GM11168 (cell line): ENCODE results near the gene DIAPH3.

Experiments
- in situ Hi-C: fragments of 300-500 bp; cut with MboI; formaldehyde crosslinking; loops from one replicate; pipeline ENCODE4 v1.12.0; 2022; ENCODE audit warnings: low sequenced_read_pairs; ENCODE audit not compliant: unreplicated experiment

DIAPH3 gene

DNA sequence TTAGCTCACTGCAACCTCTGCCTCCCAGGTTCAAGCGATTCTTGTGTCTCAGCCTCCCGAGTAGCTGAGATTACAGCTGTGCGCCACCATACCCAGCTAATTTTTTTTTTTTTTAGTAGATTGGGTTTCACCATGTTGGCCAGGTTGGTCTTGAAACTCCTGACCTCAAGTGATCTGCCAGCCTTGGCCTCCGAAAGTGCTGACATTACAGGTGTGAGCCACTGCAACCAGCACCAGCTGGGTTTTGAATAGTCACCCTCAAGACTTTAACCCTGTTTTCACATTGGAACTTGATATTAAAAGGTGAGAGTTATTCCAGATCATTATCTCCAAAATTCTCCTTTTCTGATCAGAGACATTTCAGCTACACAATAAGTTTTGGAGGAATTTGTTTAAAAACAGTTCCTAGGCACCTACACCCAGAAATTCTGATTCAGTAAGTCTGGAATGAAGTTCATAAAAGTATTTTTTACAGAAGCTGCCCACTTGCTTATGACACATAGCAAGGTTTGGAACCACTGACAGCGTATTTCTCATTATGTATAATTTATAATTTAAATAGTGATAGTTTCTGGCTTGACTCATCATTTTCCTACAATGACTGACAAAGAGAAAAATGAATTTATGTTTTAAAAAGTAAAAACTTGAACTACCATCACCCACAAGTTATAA, 417.3 kb downstream of the DIAPH3 start:
- in situ Hi-C loops: no loop called here

DNA sequence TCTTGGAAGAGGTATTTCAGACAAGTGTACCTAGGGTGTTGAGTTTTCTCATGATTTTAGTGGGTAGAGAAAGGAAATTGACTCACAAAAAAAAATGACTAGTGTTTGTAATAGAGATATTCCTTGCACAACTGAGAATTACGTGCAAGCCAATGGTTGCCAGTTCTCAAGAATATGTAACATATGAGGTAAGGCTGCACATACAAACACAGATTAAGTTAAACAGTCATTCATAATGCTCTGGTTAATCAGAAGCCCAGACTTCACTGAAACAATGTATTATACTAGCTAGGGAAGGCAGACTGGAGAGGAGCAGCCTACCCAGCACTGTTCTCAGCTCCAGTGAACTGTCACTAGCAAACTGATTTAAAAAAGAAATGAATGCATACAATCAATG, 418.3 kb downstream of the DIAPH3 start:
- in situ Hi-C loops: no loop called here

DNA sequence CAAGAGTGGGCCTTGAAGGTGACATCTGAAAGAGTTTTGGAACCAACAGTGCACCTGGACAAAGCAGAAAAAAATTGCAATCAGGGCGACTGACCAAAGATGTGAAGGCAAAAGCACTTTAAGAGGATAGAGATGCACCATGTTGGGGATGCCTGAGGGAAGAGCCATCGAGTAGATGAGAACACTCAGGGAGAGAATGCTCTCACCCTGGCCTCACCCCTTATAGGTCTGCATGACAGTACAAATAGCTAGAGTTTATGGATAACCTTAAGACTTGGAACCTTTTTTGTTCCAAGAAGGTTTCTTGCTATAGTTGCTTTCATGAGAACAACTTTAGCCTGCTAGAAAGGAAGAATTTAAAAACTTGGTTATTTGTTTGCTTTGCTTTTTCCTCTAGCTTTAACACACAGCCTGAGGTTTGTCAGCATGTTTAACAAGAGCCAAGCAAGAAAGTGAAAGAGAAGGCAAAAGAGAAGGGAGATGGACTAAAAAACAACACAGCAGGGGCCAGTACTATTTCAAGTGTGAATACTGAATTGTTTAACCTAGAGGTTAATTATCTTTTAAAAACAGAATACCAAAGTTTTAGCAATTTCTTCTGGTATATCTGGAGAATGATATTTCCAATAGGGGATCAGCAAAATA, 418.9 kb downstream of the DIAPH3 start:
- in situ Hi-C loops: no loop called here

DNA sequence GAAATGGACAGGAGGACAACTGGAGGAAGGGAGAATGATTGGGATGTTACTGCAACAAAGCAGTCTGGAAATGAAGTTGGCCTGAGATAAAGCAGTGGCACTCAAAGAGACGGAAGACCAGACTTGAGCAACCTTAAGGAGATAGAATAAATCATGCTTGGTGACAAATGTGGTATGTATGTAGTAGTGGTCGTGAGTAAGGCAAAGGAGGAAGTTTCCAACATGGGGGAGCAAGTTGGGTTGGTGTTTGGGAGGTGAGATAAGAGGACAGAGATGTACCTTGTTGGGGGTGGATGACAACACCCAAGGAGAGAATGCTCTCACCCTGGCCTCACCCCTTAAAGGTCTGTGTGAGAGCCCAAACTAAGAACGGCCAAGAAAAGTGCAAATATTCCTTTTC, 420.5 kb downstream of the DIAPH3 start:
- in situ Hi-C loops: no loop called here

DNA sequence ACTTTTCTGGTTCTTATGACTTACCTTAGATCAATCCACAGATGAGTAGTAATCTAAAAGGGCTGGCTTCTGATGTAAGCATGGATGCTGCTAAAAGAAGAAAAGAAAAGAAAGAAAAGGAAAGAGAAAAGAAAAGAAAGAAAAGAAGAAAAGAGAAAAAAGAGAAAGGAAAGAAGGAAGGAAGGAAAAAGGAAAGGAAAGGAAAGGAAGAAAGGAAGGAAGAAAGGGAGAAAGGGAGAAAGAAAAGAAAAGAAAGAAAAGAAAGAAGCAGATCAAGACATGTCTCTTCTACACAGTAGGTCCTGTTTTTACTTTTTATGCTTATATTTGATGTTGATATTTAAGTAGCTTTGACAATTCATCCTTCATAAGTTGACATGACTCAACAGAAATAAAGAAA, 421.3 kb downstream of the DIAPH3 start:
- in situ Hi-C loops: no loop called here

DNA sequence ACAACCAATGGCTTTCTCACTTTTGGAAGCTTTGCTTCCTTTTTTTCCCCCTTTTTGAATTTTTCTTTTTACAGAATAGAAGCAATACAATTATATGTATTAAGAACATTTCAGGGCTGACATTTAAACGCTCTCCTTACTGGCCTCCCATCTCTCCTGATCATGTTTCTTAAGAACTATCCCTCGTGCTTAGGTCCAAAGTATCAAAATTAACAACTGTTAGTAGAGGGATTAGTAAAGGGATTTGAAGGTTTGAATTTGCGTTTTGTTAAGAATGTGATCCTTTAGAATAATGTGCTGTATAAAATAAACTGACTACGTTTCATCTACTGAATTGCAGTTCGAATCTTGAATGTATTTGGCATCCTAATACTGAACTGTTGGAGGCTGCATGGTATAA, 424.8 kb downstream of the DIAPH3 start:
- in situ Hi-C loops: no loop called here

DNA sequence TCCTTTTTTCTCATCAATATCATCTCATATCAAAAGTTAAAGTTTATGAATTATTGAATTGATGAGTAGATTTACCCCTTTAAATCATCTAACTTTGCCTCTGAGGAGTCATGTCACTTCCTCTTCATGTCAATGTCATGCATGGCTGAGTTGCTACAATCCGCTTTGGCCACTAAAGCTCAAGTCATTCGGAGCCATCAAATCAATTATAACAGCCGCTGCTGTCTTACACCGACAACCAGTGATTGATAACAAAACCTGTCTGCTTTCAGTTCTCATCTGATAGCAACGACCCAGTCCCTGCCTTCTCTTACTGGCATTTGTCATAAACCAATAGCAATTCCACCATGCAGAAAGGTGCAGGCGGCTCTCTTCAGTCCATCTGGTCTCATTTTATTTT, 429.3 kb downstream of the DIAPH3 start:
- in situ Hi-C loops: no loop called here

DNA sequence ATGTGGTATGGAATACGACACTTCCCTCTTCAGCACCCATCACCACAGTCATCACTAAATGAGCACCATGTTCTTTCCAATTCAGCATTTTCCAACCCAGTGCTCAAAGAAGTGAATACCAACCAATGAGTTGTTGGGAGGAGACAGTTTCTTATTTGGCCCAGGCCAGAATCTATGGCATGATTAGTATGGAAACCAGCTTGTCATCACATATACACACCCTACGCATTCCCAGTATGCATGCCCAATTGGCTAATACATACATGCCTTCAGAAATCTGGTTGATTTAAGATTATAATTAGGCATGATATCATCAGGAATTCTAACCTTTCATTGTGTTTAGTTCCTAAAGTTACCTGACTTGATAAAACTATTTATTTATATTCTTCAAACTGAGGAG, 430.0 kb downstream of the DIAPH3 start:
- in situ Hi-C loops: no loop called here

DNA sequence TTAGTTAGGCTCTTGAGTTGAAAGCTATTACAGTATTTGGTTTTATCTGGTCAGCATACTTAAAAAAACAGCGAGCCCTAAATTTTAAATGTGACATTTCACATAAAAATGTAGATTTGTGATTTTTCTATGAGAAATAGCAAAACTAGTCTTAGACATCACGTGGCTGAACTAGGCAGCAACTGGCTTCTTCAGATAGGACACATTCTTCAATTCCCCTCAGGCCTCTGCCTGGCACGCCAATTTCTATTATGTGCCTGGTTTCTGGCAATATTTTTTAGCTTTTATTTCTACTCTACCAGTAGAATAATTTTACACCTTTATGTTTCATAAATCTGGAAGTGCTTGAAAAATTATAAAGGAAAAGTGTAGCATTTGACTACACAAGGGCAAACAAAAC, 433.7 kb downstream of the DIAPH3 start:
- in situ Hi-C loops: no loop called here

DNA sequence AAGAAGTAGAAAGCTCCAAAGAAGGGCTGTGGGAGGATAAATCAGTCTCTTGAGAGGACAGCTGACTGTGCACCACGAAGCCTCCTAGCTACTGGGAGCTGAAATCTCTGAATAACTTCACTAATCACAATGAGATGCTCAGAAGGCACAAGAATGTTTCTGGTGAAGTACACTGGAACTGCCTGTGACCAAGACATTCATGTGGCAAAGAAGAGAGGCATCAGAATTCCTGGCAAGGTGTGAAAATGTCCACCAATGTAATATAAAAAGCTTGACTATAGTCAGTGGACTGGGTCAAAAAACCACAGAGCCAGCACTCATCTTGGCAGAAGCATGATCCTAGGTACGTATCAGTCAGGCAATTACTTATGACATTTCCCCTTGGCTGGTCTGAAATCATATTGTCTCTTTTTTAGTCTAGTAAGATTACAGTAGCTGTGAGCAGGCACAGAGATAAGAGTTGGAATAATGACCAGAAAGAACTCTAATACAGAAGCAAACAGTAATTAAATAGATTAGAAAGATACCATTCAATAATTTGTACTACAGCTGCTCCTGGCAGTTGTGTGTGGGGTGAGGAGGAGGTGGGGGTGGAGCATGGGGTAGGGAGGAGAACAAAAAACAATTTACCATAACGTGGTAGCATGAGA, 434.7 kb downstream of the DIAPH3 start:
- in situ Hi-C loops: no loop called here

DNA sequence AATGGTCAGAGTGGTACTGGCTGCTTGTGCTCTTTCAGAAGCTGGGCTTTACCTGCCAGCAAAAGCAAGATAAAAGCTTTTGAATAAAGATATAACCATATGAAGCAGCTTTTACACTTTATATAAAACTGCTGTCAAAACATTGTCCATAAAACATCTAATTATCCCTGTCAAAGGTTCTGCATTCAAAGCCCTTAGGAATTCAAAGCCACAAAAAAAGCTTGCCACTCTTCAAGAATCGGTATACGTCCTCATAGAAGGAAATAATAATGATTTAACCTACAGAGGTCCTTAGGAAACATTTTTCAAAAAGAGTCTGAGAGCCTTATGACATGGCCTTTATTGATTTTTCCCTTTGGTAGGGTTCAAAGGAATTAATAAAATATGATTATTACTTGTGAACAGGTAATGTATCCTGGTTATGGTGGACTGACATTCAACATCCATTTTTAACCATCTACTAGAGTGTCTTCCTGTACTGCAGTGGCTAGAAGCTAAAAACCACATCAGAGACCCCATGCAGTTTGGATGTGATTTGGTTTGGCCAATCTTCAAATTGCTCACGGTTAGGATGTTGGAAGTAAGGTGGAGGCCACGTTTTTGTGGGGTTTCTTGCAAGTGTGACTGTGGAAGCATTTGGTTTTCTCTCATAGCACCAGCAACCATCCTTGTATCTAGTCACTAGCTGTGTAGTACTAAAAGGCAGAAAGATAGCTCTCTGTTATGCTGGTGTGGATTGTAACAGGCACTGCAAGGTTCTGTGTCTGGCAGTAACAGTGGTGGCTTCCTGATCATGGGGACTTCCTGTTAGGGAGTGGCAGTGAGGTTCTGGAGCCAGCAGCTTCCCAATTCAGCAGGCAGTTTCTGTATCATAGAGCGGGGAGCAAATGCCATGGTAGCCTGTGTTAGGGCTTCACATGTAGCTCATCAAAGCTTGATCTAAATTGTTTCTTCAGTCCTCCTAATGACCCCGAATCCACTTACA, 441.5 kb downstream of the DIAPH3 start:
- in situ Hi-C loops: no loop called here

DNA sequence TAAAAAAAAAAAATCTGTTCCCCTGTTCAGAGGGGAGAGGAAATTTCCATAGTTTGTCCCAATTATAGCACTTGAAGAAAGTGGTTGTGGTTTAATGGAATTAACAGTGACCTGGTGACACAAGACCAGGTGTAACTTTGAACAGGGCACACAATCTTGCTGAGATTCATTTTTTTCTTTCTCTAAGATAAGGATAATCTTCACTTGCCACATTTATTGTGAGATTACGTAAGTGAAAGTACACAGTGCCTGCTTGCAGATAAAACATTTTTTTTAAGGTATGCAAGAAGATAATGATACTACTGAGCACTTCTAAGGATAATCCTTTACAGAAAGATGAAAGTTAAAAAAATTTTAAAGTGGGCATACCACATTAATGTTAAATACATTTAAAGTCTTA, 448.1 kb downstream of the DIAPH3 start:
- in situ Hi-C loops: no loop called here

DNA sequence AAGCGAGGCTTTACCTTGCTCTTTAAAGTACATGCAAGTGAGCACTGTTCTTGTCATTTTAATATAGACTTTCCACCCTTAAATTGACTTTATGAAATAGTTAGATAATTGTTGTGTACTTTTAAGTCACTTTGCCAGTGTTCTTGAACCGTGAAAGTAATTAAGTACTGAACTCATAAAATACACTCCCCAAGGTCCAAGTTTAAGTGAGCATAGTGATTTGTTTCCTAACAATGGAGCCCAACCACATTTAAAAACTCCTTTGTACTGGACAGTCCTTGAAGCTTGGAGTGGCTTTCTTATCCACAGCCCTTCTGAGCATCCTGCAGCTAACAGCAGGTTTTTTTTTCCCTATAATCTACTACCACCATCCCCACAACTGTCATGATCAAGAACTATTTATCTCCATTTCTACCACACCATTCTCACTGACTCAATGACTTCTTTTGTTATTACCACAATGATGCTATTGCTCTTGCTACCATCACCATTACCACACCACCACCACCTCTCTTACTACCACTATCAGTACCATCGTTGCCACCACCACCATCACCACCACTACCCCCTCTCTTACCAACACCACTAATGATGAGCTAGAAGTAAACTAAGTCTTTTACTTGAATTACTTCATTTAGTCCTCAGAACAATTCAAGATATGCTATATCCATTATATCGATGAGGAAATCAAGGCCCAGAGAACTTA, 452.6 kb downstream of the DIAPH3 start:
- in situ Hi-C loops: no loop called here

DNA sequence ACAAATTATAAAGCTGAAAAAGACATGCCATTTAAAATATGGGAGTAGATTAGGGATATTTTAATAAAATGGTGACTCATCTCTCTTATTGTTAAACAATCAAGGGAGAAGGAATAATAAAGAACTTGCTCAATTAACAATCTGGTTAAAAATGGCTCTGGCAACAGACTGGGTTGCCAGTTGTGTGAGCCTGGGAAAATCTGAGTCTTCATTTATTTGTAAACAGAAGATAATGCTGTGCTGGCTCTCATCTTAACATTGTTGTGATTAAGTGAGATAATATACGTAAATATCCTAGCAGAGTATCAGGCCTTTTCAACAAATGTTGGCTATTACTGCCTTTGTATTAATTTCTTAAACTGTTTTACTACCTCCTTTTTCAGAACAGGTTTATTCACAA, 453.3 kb downstream of the DIAPH3 start:
- in situ Hi-C loops: no loop called here

DNA sequence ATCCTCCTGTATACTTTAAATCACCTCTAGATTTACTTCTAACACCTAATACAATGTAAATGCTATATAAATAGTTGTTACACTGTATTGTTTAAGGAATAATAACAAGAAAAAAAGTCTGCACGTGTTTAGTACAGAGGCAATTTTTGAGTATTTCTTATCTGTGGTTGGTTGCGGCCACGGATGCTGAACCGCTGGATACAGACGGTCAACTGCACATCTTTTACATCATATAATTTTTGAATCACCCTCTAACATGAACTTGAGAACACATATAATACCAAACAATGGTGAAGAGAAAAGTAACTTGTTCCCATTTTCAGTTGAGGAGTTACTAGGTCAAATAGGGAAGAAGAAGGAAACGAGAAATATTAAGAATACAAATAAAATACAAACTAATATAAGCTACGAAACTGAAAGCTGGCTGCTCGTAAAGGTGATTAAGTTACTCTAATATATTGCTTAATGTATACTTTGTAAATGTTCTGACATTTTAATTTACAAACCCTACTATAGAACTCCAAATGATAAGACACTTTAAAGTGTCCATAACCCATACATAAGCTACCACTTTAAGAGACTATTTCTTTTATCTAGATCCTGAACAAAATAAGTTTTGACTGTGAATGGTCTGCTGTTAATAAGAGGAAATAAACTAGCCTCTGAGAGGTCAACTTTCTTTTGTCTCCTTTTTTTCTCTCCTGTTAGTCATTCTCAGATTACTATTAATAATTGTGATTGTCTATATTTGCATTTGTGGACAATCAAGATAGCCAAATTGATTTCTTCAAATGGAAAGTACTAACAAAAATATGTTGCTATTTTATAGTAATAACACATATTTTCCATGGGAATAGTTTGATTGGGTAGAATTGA, 457.4 kb downstream of the DIAPH3 start:
- in situ Hi-C loops: no loop called here

DNA sequence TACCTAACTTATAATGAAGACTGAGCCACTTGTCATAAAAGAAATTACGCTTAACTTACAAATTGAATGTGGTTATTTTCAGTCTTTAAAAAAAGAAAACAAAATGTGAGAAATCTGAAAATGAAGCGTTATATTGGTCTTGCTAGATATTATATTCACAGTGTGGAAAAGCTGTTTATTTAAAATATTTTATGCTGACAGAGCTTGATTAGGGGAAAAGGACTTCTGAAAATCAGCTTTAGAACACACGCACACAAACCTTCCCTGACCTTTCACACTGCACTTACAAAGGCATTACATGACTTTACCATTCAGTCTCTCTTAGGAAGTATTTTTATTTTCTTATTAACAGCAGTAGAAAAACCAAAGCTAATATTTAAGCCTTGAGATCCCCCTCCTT, 461.5 kb downstream of the DIAPH3 start:
- in situ Hi-C loops: no loop called here

DNA sequence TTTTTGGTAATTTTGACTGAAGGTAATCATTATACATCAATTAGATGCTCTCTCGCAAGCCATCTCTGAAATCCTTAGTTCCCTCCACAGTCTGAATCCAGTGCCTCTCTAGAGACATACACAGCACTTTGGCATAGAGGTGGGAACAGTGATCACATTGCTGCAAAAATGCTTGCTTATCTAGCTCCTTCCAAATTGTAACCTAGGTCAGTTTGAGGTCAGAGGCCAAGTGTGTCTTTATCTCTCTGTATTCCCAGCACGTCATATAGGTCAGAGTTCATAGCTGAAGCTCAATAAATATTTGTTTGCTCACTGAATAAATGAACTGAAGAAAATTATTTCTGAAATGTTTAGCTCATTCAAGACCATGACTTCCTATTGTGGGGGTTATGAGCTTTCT, 462.5 kb downstream of the DIAPH3 start:
- in situ Hi-C loops: no loop called here

DNA sequence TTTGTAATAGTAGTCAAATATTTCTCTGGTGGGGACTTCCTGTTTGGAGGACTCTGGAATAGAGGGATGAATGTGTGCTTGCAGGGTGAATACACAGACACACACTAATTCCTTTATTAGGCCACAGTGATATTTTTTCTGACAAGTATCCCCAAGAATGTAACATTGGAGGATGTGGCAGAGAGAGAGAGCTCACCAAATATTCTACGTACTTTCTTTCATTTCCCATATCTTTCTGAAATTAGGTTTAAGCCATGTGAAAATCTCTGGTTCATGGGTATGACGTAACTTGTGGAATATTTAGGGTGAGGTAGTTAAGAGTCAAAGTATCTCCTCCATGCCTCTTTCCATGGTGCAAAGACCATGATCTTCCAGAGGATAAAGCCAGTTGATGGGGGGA, 463.4 kb downstream of the DIAPH3 start:
- in situ Hi-C loops: no loop called here

DNA sequence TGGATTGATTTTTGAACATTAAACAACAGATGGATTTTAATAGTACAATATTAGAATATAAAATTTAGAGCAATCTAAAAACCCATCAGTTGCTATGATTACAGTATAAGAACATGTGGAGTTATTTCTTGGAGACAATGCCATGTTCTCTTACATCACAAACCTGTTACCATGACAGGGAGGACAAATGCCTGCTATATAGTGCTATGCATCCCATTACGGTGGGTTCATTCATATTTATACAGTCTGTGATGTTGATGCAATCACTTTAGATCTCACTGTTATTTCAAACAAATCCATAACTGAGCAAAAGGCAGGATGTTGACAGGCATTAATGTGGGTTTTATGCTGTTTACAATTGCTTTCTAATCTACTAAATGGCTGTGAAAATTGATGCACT, 467.5 kb downstream of the DIAPH3 start:
- in situ Hi-C loops: loop anchor here (25.0 kb wide), 2 partner anchors 641 to 741 kb away; no protein-coding TSS in a partner anchor
